ENCODE measurements around the gene DUSP1. TPM values are rescaled to one million over a fixed set of nuclear protein-coding genes. Genes with fewer than 3 reads are reported as not detected.
A peak's percentile ranks its signal among the peaks of the same experiment; 100 is the strongest.

DUSP1 gene
- total and polyA plus RNA-seq, 2 of the 13 experiments (the other 11 are each of a cell fraction or from before 2014, with no cell fraction given): 27.1 to 55.5 TPM

DNA sequence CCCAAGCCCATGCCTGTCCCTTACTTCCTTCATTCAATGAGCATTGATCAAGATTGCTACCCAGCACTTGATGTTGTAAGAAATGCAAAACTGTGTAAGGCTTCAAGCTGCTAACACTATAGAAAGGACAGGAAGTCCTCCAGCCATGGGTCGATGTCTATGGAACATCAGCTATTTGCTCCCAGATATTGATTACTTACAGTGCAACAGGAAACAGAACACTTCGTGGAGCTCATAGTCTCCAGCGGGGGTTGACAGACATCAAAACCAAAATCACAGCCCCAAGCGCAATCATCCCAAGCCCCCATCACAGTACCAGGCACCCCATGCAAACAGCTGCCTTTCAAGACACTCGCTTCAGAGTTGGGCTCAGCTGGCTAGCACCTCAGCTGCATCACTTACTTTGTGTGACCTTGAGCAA, 26.8 kb upstream of the DUSP1 start (continued):
- TF ChIP-seq CREM (IDR thresholded peaks at IDR 0.05) (peak; percentile 54; the same call in 1 of the 2 replicates), CREM (CRISPR knock-in tag; IDR thresholded peaks at IDR 0.05) (no peak), SP2 (CRISPR knock-in tag; IDR thresholded peaks at IDR 0.05) (no peak), THAP11 (CRISPR knock-in tag; IDR thresholded peaks at IDR 0.05) (peak; percentile 11; the same call in 1 of the 2 replicates), FOXK1 (CRISPR knock-in tag; IDR thresholded peaks at IDR 0.05; ENCODE audit: borderline replicate concordance, low read depth) (peak; percentile 57; the same call in 1 of the 2 replicates), LCORL (IDR thresholded peaks at IDR 0.05) (no peak), LCORL (CRISPR knock-in tag; IDR thresholded peaks at IDR 0.05) (peak; percentile 79), FLYWCH1 (CRISPR knock-in tag; IDR thresholded peaks at IDR 0.05) (no peak), ZFP36 (IDR thresholded peaks at IDR 0.05; ENCODE audit: borderline replicate concordance, low read depth, low read length, partially characterized antibody) (no peak), ZNF670 (CRISPR knock-in tag; IDR thresholded peaks at IDR 0.05; ENCODE audit: borderline replicate concordance) (peak; percentile 31; the same call in 1 of the 2 replicates), ZFP36L1 (CRISPR knock-in tag; IDR thresholded peaks at IDR 0.05) (no peak), PCBP1 (IDR thresholded peaks at IDR 0.05; ENCODE audit: borderline replicate concordance, low read depth, low read length) (no peak), ZNF160 (CRISPR knock-in tag; IDR thresholded peaks at IDR 0.05) (no peak), KDM4B (CRISPR knock-in tag; IDR thresholded peaks at IDR 0.05) (no peak), ZBTB7A (CRISPR knock-in tag; IDR thresholded peaks at IDR 0.05) (peak; percentile 41; the same call in 1 of the 2 replicates), JDP2 (CRISPR knock-in tag; IDR thresholded peaks at IDR 0.05; ENCODE audit: borderline replicate concordance) (no peak), ZNF253 (CRISPR knock-in tag; IDR thresholded peaks at IDR 0.05; ENCODE audit: borderline replicate concordance) (no peak), CREB1 (IDR thresholded peaks at IDR 0.05) (no peak), CREB1 (CRISPR knock-in tag; IDR thresholded peaks at IDR 0.05) (peak; percentile 60), RARA (CRISPR knock-in tag; IDR thresholded peaks at IDR 0.05) (peak; percentile 86), YEATS2 (CRISPR knock-in tag; IDR thresholded peaks at IDR 0.05; ENCODE audit: borderline replicate concordance) (peak; percentile 18; the same call in 1 of the 2 replicates), ZNF598 (CRISPR knock-in tag; IDR thresholded peaks at IDR 0.05; ENCODE audit: borderline replicate concordance) (no peak)
- TF ChIP-seq, protein P1, sequence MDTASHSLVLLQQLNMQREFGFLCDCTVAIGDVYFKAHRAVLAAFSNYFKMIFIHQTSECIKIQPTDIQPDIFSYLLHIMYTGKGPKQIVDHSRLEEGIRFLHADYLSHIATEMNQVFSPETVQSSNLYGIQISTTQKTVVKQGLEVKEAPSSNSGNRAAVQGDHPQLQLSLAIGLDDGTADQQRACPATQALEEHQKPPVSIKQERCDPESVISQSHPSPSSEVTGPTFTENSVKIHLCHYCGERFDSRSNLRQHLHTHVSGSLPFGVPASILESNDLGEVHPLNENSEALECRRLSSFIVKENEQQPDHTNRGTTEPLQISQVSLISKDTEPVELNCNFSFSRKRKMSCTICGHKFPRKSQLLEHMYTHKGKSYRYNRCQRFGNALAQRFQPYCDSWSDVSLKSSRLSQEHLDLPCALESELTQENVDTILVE (CRISPR knock-in tag; IDR thresholded peaks at IDR 0.05): no peak
- TF ChIP-seq, protein P2, sequence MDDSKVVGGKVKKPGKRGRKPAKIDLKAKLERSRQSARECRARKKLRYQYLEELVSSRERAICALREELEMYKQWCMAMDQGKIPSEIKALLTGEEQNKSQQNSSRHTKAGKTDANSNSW (CRISPR knock-in tag; IDR thresholded peaks at IDR 0.05; ENCODE audit: borderline replicate concordance): no peak
